H9 (cell line): ENCODE results near the gene ZNF804A. TPM values are rescaled to one million over a fixed set of nuclear protein-coding genes. Genes with fewer than 3 reads are reported as not detected.

ENCODE experiments used
- DNase-seq: peaks from one replicate; pipeline ENCODE4 v3.0.0-alpha.2; 2017
- H2AFZ ChIP-seq: one replicate; pipeline ENCODE4 v1.6.1; 2013; ENCODE audit warnings: mild to moderate bottlenecking, low read length, control low read depth, moderate library complexity
- H2AK5ac ChIP-seq: 2 replicates; pipeline ENCODE4 v1.6.1; 2013; ENCODE audit warnings: low read length, control low read depth, mixed read lengths; ENCODE audit not compliant: insufficient read length
- H2BK120ac ChIP-seq: one replicate; pipeline ENCODE4 v1.6.1; 2013; ENCODE audit warnings: low read depth, mild to moderate bottlenecking, low read length, control low read depth, inconsistent platforms; ENCODE audit not compliant: poor library complexity, severe bottlenecking
- H2BK12ac ChIP-seq: 2 replicates; pipeline ENCODE4 v1.6.1; 2013; ENCODE audit warnings: low read length, control low read depth, mixed read lengths, low read depth; ENCODE audit not compliant: insufficient read length
- H2BK15ac ChIP-seq: 2 replicates; pipeline ENCODE4 v1.6.1; 2013; ENCODE audit warnings: low read depth, low read length, control low read depth
- H2BK20ac ChIP-seq: one replicate; pipeline ENCODE4 v1.6.1; 2013; ENCODE audit warnings: low read depth, mild to moderate bottlenecking, low read length, control low read depth, inconsistent platforms; ENCODE audit not compliant: poor library complexity, severe bottlenecking
- H2BK5ac ChIP-seq: 2 replicates; pipeline ENCODE4 v1.6.1; 2013; ENCODE audit warnings: low read length, control low read depth, mixed read lengths; ENCODE audit not compliant: insufficient read length
- H3K14ac ChIP-seq: 2 replicates; pipeline ENCODE4 v1.6.1; 2013; ENCODE audit warnings: low read length, control low read depth; ENCODE audit not compliant: insufficient read depth
- H3K18ac ChIP-seq: 2 replicates; pipeline ENCODE4 v1.6.1; 2013; ENCODE audit warnings: low read depth, mild to moderate bottlenecking, mixed read lengths, low read length, control low read depth; ENCODE audit not compliant: insufficient read length
- H3K23ac ChIP-seq: 2 replicates; pipeline ENCODE4 v1.6.1; 2013; ENCODE audit warnings: low read length, control low read depth, mixed read lengths, low read depth; ENCODE audit not compliant: insufficient read length
- H3K23me2 ChIP-seq: 2 replicates; pipeline ENCODE4 v1.6.1; 2013; ENCODE audit warnings: low read depth, mild to moderate bottlenecking, mixed read lengths, low read length, control low read depth; ENCODE audit not compliant: insufficient read length, poor library complexity, severe bottlenecking
- H3K27ac ChIP-seq: 2 replicates; pipeline ENCODE4 v1.5.1; 2013; ENCODE audit warnings: low read length, control low read depth, mixed read lengths, low read depth; ENCODE audit not compliant: insufficient read length
- H3K27me3 ChIP-seq: 2 replicates; pipeline ENCODE4 v1.6.1; 2013; ENCODE audit warnings: low read length, control low read depth, inconsistent platforms; ENCODE audit not compliant: insufficient read depth
- H3K4ac ChIP-seq: 2 replicates; pipeline ENCODE4 v1.6.1; 2013; ENCODE audit warnings: low read depth, mild to moderate bottlenecking, control low read depth, inconsistent platforms, low read length, moderate library complexity
- H3K4me1 ChIP-seq: 2 replicates; pipeline ENCODE4 v1.6.1; 2013; ENCODE audit warnings: low read length, control low read depth, inconsistent platforms; ENCODE audit not compliant: insufficient read depth
- H3K4me2 ChIP-seq: 2 replicates; pipeline ENCODE4 v1.6.1; 2013; ENCODE audit warnings: low read length, control low read depth, mixed read lengths; ENCODE audit not compliant: insufficient read length, insufficient read depth
- H3K56ac ChIP-seq: 2 replicates; pipeline ENCODE4 v1.6.1; 2013; ENCODE audit warnings: low read depth, mild to moderate bottlenecking, mixed read lengths, low read length, control low read depth; ENCODE audit not compliant: insufficient read length
- H3K79me1 ChIP-seq: 2 replicates; pipeline ENCODE4 v1.6.1; 2013; ENCODE audit warnings: low read depth, mild to moderate bottlenecking, moderate library complexity, low read length, control low read depth, inconsistent platforms; ENCODE audit not compliant: insufficient read depth, poor library complexity, severe bottlenecking
- H3K79me2 ChIP-seq: 2 replicates; pipeline ENCODE4 v1.6.1; 2013; ENCODE audit warnings: low read length, control low read depth, inconsistent platforms; ENCODE audit not compliant: insufficient read depth
- H3K9ac ChIP-seq: 2 replicates; pipeline ENCODE4 v1.6.1; 2013; ENCODE audit warnings: low read length, control low read depth, mixed read lengths; ENCODE audit not compliant: insufficient read length; ENCODE audit errors: extremely low read depth
- H3K9me3 ChIP-seq: one replicate; pipeline ENCODE4 v1.6.1; 2013; ENCODE audit warnings: low read depth, low read length, inconsistent platforms; ENCODE audit not compliant: control insufficient read depth
- H3T11ph ChIP-seq: one replicate; pipeline ENCODE4 v1.6.1; 2013; ENCODE audit warnings: mild to moderate bottlenecking, low read length, control low read depth, inconsistent platforms
- H4K20me1 ChIP-seq: one replicate; pipeline ENCODE4 v1.6.1; 2013; ENCODE audit not compliant: control insufficient read depth, insufficient read length, insufficient read depth
- H4K5ac ChIP-seq: 2 replicates; pipeline ENCODE4 v1.6.1; 2013; ENCODE audit warnings: low read depth, mild to moderate bottlenecking, mixed read lengths, low read length, control low read depth; ENCODE audit not compliant: insufficient read length
- H4K8ac ChIP-seq: replicated peaks from 2 replicates; pipeline ENCODE4 v1.6.1; 2013; ENCODE audit warnings: low read length, control low read depth, mixed read lengths, low read depth; ENCODE audit not compliant: insufficient read length
- H4K91ac ChIP-seq: 2 replicates; pipeline ENCODE4 v1.6.1; 2013; ENCODE audit warnings: low read depth, mild to moderate bottlenecking, moderate library complexity, mixed read lengths, low read length, control low read depth; ENCODE audit not compliant: insufficient read length
- H3K27ac Mint-ChIP-seq, 3 experiments: 2 replicates in 2 of 3; 3 replicates in 1 of 3; pipeline ENCODE4 v1.8.0; 2020 to 2021; ENCODE audit warnings: mixed read lengths in 3 of 3, mild to moderate bottlenecking in 1 of 3, moderate library complexity in 1 of 3
- H3K27me3 Mint-ChIP-seq: 2 replicates; pipeline ENCODE4 v1.8.0; 2021; ENCODE audit warnings: low read depth, mild to moderate bottlenecking, moderate library complexity, mixed read lengths
- H3K36me3 Mint-ChIP-seq, 3 experiments: 2 replicates in 2 of 3; 3 replicates in 1 of 3; pipeline ENCODE4 v1.8.0; 2020 to 2021; ENCODE audit warnings: low read depth in 3 of 3, mixed read lengths in 3 of 3; ENCODE audit not compliant: insufficient read depth in 1 of 3
- H3K4me1 Mint-ChIP-seq, 2 experiments: 2 replicates each; pipeline ENCODE4 v1.8.0; 2020; ENCODE audit warnings: mixed read lengths in 2 of 2
- H3K4me3 Mint-ChIP-seq, 2 experiments: 2 replicates in 1 of 2; 3 replicates in 1 of 2; pipeline ENCODE4 v1.8.0; 2020 to 2021; ENCODE audit warnings: mild to moderate bottlenecking in 2 of 2, mixed read lengths in 2 of 2, moderate library complexity in 1 of 2
- H3K9me3 Mint-ChIP-seq, 2 experiments: 2 replicates in 1 of 2; 3 replicates in 1 of 2; pipeline ENCODE4 v1.8.0; 2020; ENCODE audit warnings: mild to moderate bottlenecking in 2 of 2, mixed read lengths in 2 of 2, moderate library complexity in 1 of 2
- WGBS: extraction: QIAGEN DNeasy Blood & Tissue Kit; methylation state at CpG from one replicate; pipeline ENCODE4 v1.1.7; 2013; ENCODE audit warnings: missing lambda C conversion rate, low lambda C conversion rate, mixed read lengths; ENCODE audit not compliant: insufficient read length; ENCODE audit errors: extremely low coverage; 5-methylcytosine and 5-hydroxymethylcytosine counted together
- total RNA-seq: library from RNA; stranded (reverse); gene quantifications from 2 replicates; pipeline ENCODE4 v1.2.1, GENCODE V29; 2021
- TF ChIP-seq, protein P1 (sequence below): fragments of 200-600 bp; sonication (generic); conservative IDR thresholded peaks from 3 replicates; pipeline ENCODE4 v1.8.0; 2021; ENCODE audit warnings: antibody characterized with exemption, mild to moderate bottlenecking

Gene ZNF804A
- total RNA-seq, 1 experiment from 2014 or later: not detected

DNA sequence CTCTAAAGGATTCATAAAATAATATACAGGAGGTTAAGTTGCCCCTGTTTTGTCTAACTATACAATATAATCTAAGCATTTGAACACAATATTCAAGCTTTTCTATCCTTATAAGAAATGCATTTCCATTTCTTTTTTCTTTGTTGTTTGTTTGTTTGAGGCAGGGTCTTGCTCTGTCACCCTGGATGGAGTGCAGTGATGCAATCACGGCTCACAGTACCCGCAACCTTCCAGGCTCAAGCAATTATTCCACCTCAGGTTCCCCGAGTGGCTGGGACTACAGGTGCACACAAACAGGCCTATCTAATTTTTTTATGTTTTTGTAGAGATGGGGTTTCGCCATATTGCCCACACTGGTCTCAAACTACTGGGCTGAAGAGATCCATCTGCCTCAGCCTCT lies 307.8 kb downstream of the ZNF804A start:
- H3K18ac ChIP-seq: no peak overlapping the region
- TF ChIP-seq, protein P1, sequence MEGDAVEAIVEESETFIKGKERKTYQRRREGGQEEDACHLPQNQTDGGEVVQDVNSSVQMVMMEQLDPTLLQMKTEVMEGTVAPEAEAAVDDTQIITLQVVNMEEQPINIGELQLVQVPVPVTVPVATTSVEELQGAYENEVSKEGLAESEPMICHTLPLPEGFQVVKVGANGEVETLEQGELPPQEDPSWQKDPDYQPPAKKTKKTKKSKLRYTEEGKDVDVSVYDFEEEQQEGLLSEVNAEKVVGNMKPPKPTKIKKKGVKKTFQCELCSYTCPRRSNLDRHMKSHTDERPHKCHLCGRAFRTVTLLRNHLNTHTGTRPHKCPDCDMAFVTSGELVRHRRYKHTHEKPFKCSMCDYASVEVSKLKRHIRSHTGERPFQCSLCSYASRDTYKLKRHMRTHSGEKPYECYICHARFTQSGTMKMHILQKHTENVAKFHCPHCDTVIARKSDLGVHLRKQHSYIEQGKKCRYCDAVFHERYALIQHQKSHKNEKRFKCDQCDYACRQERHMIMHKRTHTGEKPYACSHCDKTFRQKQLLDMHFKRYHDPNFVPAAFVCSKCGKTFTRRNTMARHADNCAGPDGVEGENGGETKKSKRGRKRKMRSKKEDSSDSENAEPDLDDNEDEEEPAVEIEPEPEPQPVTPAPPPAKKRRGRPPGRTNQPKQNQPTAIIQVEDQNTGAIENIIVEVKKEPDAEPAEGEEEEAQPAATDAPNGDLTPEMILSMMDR: no peak
- no CpG with 5 or more reads among the region's 4 CpGs for WGBS
- H3K56ac ChIP-seq: no peak overlapping the region
- Mint-ChIP-seq H3K4me1 (peaks cover 5 to 13% of the 10 kb centered on the region in 2 experiments; a peak in 3 of 4 replicates), H3K27ac (peak overlapping the region in 1 of 3 experiments; percentile 19; a peak in 1 of 7 replicates), H3K9me3 (0 out of 5 replicates have a peak, but pooled peaks cover 0 to 3% of the 10 kb centered on the region in 2 experiments), H3K27me3 (no peaks in the 10 kb centered on the region), H3K4me3 (no peak overlapping the region), H3K36me3 (no peaks in the 10 kb centered on the region)
- H3K9me3 ChIP-seq: no peaks in the 10 kb centered on the region
- H4K91ac ChIP-seq: no peak overlapping the region
- H2BK12ac ChIP-seq: no peak overlapping the region
- no peak overlapping the region for H2AK5ac ChIP-seq
- H3T11ph ChIP-seq: no peak overlapping the region
- H3K27ac ChIP-seq: no peak overlapping the region
- no peak overlapping the region for H4K5ac ChIP-seq
- no peaks in the 10 kb centered on the region for H3K27me3 ChIP-seq
- H2AFZ ChIP-seq: no peak overlapping the region
- DNase-seq: no peak
- no peak overlapping the region for H3K9ac ChIP-seq
- no peaks in the 10 kb centered on the region for H4K20me1 ChIP-seq
- H3K23me2 ChIP-seq: no peaks in the 10 kb centered on the region
- no peak overlapping the region for H2BK5ac ChIP-seq
- no peak overlapping the region for H2BK20ac ChIP-seq
- H3K4me2 ChIP-seq: no peak overlapping the region
- H3K14ac ChIP-seq: no peak overlapping the region
- H3K4me1 ChIP-seq: no peaks in the 10 kb centered on the region
- H3K4ac ChIP-seq: no peak overlapping the region
- H4K8ac ChIP-seq: no peak overlapping the region
- no peak overlapping the region for H3K23ac ChIP-seq
- H3K79me1 ChIP-seq: no peaks in the 10 kb centered on the region
- H2BK120ac ChIP-seq: no peak overlapping the region
- no peak overlapping the region for H2BK15ac ChIP-seq
- H3K79me2 ChIP-seq: no peaks in the 10 kb centered on the region
